SKM-1 treated with dmso at 0.1 percent for 144 hours (cell line): ENCODE measurements around the gene CLN3.
"Not testable (repeated sequence)": the region's sequence is repeated elsewhere in the genome, so short reads cannot be mapped to it uniquely, and the experiment has no call there.

Experiments
- DNase-seq: peaks from one replicate; lab custom pipeline; 2025; ENCODE audit not compliant: unreplicated experiment; lab: John Stamatoyannopoulos, UW

The CLN3 gene

DNA sequence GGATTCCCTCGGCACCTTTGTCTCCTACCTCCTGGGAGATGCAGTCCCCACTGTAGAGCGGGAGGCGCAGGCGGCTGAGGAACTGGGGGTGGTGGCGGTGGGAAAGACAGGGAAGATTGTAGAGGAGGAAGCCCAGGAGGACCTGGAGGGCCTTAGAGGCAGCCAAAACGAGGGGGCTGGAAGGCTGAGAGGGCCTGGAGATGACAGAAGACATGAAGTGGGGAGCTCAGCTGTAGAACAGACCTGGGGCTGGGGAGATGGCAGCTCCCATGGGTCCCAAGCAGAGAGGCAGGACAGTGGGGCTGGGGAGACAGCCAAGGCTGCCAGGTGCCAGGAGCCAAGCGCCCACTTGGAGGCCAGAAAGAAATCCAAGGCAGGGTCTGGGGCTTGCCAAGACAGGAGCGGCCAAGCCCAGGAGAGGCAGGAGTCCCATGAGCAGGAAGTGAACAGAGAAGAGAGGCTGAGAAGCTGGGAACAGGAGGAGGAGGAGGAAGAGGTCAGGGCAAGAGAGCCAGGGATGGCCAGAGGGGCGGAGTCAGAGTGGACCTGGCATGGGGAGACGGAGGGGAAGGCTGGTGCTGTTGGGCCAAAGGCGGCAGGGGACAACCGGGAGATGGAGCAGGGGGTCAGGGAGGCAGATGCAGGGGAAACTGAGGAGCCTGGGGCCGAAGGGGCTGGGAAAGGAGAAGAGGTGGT, 3.4 kb upstream of the CLN3 start:
- peak; percentile 14 for DNase-seq

DNA sequence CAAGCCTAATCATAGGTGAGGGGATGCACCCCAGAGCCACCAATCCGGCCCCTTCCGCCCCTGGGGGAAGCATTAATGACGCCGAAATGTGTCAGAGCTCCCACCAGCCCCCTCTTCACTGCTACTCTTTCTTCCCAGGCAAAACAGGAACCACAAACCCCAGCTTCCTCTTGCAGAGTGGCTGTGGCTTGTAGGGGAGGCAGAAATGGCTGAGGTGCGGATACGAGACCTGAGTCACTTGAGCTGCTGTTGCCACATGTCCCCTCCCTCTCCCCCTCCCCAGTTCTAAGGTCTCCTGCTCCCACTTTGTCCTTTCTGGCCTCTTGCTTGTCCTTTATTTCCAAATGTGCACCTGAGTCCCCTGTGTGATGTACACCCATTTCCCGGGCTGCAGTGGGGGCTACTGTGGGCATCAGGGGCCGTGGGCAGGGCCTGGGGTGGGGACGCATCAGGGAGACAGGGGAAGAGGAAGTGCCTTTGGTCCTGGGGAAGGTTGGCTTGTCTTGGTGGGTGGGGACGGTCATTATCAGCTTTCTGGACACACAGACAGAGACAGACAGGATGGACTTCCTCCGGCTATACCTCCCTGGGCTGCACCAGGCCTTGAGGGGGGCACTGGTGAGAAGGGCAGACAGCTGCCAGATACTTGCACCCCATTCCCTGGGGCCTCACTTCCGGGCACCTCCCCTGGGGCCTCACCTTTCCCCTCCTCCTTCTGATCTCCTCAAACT, 2.4 kb upstream of the CLN3 start, which contains the start of gene APOBR:
Gene APOBR, plus strand, starts transcription at position 523 of the 731 bp plus-strand sequence. Its CDS starts 39 bp downstream, at position 562.
- DNase-seq, result peak; percentile 99

DNA sequence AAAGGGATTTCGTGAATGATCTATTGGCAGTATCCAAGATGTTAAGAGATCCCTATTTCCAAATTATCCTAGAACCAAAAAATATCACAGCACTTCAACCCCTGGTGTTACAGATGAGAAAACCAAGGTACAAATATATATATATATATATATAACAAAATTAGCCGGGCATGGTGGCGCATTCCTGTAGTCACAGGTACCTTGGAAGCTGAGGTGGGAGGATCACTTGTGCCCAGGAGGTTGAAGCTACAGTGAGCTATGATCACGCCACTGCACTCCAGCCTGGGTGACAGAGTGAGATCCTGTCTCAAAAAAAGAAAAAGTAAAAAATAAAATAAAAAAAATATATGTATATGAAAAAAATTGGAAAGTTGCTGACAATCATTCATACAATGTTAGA, 637 bp upstream of the CLN3 start:
- DNase-seq, result no peak

DNA sequence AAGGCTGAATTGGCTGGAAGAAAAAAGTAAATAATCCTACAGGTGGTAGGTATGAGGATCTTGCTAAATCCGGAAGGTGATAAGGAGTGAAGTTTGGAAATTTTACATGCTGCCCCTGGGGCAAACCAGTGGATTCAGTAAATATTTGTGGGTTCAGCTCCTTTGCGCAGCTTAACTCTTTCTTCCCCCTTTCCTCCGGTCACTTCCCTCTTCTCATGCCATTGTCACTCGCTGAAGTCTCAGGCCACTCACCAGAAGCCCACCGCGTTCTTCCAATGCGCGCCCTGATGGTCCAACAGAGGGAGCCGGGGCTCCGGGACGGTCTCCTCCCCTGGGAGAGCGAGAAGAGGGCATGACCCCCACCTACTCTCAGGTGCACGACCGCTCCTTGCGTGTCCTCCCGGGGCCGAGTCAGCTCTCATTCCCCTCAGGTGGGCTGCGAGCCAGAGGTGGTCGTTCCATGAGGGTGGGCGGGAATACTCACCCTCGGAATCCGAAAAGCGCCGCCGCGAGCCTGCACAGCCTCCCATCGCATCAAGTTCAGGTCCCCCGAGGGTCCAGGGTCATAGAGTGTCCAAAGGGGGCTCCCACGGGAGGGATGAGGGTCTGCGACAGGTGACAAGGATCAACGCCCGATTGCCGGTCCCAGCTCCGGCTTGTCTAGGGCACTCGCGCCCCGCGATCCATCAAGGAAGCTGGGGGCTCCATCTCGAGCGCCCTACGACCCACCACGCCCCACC, 474 bp downstream of the CLN3 start:
- peak; percentile 75 for DNase-seq

DNA sequence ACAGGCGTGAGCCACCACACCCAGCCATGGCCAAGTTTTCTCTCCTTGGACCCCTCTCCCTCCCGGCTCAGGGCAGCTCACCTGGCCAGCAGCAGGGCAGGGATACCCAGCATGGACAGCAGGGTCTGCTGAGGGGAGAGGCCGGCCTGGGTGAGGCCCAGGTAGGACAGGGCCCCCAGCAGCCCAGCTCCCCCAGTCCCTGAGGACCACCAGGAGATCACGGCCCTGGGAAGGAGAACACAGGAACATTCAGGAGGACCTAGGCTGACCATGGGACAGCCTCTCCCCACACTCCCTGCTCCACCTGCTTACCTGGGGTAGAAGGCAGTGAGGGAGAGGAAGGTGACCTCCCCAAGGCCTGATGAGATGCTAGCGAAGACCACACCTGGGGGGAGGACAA, 5.6 kb downstream of the CLN3 start:
- no peak for DNase-seq

DNA sequence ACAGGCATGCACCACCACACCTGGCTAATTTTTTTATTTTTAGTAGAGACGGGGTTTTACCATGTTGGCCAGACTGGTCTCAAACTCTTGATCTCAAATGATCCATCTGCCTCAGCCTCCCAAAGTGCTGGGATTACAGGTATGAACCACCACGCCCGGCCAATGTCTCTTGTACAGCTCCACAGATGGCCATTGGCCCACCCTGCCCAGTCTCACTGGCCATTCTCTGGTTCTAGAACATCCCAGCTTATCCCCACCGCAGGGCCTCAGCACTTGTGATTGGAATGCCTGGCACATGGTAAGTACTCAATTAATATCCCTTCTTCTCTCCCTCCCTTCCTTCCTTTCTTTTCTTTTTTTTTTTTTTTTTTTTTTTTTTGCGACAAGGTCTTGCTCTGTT, 8.5 kb downstream of the CLN3 start:
- DNase-seq, result not testable (repeated sequence)

DNA sequence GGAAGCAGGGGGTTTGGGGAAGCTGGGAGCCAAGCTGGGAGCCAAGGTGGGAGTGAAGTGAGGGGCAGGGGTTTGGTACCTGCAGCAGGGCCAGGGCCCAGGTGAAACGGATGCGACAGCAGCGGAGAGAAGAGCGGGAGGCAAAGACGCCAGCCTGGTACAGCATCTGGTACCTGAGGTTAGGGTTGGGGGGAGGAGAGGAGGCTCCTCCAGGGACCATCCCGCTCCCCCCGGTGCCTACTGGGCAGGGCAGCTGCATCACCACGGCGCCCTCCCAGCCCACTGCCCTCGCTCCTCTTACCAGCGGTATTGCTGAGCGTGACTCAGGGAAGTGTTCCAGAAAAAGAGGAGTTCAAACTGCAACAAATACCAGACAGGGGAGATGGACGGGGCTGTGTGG, 9.8 kb downstream of the CLN3 start:
- DNase-seq, result no peak

DNA sequence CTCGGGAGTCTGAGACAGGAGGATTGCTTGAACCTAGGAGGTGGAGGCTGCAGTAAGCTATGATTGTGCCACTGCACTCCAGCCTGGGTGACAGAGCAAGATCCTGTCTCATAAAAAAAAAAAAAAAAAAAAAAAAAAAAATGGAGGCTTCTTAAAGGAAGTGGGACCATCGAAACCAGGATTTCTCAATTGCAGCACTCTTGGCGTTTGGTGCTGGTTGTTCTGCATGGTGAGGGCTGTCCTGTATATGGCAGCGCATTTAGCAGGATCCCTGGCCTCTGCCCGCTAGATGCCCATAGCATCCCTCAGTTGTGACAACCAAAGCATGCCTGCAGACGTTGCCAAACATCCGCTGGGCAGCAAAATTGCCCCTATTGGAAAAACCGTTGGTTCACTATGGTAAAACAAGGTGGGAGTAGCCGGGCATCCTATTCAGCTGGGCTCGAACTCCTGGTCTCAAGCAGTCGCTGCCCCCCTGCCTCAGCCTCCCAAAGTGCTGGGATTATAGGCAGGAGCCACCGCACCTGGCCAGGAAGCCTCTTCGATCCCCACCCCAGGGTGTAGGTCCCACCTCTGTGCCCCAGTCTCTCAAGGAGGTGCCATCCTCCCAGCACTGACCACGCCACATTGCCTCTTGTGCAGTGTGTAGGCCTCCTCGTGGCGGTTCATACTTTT, 13.2 kb downstream of the CLN3 start:
- DNase-seq, result no peak

DNA sequence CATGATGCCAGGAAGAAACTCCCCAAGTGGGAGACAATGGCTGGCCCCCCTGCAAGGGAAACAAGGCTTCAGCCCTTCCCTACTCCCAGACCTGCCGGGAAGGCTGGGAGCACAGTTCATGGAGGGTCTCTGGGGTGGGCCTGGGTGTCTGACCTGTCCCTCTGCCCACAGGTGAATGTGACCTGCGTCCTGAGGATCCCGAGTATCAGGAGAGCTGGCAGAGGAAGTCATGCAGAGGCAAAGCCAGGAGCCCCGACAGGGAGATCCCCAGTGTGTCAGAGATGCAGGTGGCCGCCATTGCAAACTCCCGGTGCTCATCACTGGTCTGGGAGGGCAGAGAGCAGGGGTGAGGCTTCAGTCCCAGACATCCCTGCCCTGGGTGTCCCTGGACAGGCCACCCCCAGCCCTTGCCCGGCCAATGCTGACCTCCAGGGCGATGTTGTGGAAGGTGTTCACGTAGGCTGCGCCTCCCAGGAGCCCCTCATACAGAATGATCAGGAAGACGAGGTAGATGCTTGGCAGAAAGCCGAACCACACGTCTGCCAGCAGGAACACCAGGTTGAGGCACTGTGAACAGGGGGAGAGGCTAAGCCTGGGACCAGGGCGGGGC, 14.5 kb downstream of the CLN3 start:
- DNase-seq, result no peak

DNA sequence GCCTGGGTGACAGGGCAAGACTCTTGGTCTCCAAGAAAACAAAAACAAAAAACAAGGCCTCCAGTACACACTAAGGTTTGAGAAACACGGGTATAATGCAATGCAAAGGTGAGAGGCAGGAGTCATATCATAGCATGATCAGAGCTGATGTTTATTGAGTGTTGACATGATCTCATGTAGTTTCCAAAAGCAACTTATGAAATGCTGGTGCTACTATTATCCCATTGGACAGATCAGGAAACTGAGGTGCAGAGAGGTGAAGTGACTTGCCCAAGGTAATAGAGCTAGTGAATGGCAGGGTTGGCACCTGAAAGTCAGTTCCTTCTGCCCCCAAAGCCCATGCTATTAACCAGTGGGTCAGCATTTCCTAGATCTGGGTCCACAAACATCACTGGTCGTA, 16.7 kb downstream of the CLN3 start:
- DNase-seq, result no peak

DNA sequence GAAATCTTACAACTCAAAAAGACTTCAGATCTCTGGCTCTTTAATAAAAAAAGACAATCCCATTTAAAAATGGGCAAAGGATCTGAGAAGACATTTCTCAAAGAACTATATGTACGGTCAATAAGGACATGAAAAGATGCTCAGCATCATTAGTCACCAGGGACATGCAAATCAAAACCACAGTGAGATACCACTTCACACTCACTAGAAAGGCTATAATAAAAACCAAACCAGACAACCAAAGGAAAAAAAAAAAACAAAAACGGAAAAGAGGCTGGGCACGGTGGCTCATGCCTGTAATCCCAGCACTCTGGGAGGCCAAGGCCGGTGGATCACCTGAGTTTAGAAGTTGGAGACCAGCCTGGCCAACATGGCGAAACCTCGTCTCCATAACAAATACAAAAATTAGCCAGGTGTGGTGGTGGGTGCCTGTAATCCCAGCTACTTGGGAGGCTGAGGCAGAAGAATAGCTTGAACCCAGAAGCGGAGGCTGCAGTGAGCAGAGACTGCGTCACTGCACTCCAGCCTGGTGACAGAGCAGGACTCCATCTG, 18.1 kb downstream of the CLN3 start:
- no peak for DNase-seq

DNA sequence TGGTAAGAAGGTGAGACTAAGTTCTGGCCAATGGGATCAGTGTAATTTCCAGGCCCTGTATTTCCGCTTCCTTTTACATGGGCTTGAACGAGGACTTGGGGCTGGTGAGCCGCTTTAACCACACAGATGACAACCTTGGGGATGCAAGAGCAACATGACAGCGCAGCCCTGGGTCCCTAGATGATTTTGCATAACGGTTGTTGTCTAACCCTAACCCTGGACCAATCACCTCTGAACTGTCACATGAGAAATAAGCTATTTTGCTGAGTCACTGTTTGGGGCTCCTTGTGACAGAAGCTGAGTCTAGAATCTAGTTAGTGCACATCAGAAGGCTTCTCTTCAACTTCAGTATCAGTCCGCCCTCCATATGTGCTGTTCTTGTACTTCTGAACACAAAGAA, 44.8 kb downstream of the CLN3 start:
- DNase-seq, result not testable (repeated sequence)

DNA sequence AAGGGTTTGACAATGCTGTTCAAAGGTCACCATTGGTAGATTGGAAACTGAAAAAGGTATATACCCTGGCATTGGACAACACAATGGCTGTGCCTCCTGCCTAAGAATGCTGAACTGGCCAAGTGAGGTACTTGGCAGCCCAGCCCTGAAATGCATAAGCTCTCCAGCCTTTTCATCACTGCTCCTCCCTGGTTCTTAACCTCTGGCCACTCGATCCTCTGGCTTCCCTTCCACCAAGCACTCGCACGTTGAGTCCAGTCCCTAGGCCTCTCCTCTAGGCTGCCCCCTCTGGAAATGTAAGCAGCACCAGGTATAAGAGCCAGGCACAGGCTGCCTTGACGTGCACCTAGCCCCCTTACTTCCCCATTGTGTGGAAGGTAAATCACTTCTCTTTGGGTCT, 45.5 kb downstream of the CLN3 start:
- not testable (repeated sequence) for DNase-seq

DNA sequence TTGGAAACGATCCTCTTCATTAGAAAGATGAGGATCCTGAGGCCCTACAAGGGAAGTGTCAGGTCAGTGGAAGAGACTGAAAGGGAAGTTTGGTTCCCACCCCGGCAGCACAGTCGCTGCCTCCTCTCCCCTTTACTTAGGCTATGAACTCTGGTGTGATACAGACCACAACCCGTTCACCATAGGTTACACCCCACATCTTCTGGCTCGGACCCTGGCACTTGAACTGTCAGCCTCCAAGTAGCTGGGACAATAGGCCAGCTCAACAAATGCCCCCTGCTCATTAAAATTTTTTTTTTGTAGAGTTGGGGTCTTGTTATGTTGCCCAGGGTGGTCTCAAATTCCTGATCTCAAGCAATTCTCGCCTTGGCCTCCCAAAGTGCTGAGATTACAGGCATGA, 47.9 kb downstream of the CLN3 start:
- not testable (repeated sequence) for DNase-seq

DNA sequence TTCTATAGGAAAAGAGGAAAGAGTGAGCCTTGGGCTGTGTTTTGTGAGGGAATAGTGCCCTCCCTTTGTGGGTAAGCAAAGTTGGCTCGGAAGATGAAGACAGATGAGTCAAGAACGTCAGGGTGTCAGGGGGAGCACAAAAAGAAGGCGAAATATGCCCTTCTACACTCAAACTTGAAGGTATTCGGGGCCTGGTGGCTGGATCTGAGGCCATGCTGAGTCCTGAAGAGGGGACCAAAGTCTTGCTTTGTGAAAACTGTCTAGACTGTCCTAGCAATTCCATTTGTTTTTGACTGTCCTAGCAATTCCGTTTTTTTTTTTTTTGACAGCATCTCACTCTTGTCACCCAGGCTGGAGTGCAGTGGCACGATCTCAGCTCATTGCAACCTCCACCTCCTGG, 53.0 kb downstream of the CLN3 start:
- not testable (repeated sequence) for DNase-seq

DNA sequence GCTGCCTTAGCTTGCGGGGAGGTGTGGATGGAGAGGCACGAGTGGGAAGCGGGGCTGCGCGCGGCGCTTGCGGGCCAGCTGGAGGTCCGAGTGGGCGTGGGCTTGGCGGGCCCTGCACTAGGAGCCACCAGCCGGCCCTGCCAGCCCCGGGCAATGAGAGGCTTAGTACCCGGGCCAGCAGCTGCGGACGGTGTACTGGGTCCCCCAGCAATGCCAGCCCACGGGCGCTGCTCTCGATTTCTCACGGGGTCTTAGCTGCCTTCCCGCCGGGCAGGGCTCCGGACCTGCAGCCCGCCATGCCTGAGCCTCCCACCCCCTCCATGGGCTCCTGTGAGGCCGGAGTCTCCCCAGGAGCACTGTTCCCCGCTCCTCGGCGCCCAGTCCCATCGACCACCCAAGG, 56.5 kb downstream of the CLN3 start:
- DNase-seq, result not testable (repeated sequence)
